Hematopoietic multipotent progenitor cell treated with erythropoietin and hydrocortisone succinate and interleukin-3 and kit ligand, for 17 days (in vitro differentiated cells): Measurements from ENCODE around the gene GRK6.
A peak's percentile ranks its signal among the peaks of the same experiment; 100 is the strongest.

Experiments
- DNase-seq: peaks from one replicate; pipeline ENCODE4 v3.0.0-alpha.2; 2015; ENCODE audit warnings: low spot score

Gene GRK6

GRCh38 chr5:177425801-177426565 is 493 bp upstream of the GRK6 start:
- peak; percentile 100 for DNase-seq

GRCh38 chr5:177427211-177427822 is 841 bp downstream of the GRK6 start:
- peak; percentile 73 for DNase-seq

GRCh38 chr5:177427919-177428573 is 1.6 kb downstream of the GRK6 start:
- peak; percentile 84 for DNase-seq

- DNase-seq: no peak
These were observed 2.2 kb downstream of the GRK6 start for GRCh38 chr5:177428574-177429217.

- DNase-seq: no peak
These were observed 3.0 kb downstream of the GRK6 start for GRCh38 chr5:177429248-177430040.

GRCh38 chr5:177430140-177430951 is 3.9 kb downstream of the GRK6 start:
- DNase-seq: no peak

DNA sequence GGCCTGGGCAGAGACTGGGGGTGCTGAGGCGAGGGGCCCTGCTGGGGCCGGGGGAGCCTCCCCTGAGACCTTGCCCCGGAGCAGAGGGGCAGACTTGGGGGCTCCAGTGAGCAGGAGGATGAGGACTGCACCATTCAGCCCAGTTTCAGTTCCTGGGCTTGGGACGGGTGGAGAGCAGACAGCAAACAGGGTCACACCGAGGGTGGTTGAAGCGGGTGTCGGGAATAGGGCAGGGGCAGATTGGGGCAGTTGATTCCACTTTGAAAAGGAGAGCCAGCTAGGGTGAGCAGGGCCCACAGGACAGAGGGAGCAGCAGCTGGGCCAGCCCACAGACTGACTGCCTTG is 4.5 kb downstream of the GRK6 start:
- DNase-seq: no peak

GRCh38 chr5:177431317-177432142 is 5.1 kb downstream of the GRK6 start:
- DNase-seq: no peak

- DNase-seq: no peak
These were observed 5.8 kb downstream of the GRK6 start for GRCh38 chr5:177432143-177432838.

DNA sequence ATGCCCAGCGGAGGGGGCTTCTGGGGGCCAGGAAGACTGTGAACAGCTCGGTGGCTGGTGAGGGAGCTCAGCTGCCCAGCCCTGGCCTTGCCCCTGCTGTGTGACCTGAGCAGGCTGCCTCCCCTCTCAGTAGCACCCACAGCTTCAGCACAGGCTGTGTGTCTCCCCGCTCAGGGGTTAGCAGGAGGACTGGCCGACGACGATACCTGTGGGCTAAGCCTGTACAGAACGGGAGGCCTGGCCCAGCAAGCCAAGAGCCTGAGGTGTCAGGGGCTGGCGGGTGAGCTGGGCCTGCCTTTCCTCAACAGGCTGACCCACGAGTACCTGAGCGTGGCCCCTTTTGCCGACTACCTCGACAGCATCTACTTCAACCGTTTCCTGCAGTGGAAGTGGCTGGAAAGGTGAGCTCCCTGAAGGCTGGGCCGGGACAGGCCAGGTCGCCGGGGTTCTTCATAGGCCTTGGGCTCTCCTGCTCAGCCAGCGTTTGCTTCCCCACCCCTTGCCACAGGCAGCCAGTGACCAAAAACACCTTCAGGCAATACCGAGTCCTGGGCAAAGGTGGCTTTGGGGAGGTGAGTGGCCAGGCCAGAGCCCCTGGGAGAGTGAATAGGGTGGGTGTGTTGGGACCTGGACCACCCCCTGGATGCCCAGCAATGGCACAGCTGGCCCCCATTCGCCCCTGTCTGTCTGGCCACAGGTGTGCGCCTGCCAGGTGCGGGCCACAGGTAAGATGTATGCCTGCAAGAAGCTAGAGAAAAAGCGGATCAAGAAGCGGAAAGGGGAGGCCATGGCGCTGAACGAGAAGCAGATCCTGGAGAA is 6.6 kb downstream of the GRK6 start:
- DNase-seq: no peak

- DNase-seq: no peak
These were observed 7.3 kb downstream of the GRK6 start for GRCh38 chr5:177433658-177434217.

DNA sequence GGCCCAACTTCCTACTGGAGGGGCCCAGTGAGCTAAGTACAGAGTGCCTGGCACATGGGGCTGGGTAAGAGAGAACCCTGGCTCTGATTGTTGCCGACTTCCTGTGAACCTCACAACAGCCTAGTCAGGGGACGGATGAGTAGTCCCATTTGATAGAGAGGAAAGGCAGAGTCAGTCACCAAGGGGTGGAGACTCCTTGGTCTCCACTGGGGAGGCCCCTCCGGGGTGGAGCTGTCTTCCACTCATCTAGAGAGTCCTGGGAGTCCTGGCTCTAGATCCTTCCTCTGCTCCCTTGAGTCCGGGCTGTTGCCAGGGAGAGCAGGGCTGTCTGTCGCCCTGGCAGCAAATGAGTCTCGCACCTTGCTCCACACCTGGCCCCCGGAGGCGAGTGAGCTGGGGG is 8.0 kb downstream of the GRK6 start:
- no peak for DNase-seq

DNA sequence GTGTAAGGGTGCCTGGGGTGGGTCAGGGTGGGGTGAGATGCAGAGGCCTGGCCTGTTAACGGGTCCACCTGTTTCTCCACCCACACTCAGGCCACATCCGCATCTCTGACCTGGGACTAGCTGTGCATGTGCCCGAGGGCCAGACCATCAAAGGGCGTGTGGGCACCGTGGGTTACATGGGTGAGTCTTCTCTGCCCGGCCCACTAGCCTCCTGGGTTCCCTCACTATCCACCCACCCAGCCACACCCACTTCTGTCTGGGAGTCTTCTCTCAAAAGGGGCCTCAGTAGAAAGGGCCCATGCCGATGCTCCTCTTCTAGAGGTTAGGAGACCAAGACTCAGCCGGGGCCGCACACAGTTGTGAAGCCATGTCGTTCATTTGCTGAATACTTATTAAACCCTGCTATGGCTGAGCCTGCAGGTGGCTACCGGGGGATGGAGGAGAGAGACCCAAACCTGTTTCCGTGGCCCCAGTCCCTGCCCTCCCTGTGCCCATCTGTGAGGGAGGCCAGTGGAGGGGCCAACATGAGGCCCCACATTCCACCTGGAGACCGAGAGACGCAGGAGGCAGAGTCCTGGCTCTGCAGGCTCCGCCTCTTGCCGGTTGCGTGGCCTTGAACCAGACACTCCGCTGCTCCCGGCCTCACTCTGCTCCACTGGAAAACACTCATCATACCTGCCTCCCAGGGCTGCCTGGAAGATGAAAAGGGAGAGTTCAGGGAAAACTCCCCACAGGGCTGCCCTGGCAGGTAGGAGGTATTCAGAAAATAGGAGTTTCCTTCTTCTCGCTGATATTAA is 8.7 kb downstream of the GRK6 start:
- no peak for DNase-seq

GRCh38 chr5:177435847-177436536 is 9.5 kb downstream of the GRK6 start:
- DNase-seq: no peak

DNA sequence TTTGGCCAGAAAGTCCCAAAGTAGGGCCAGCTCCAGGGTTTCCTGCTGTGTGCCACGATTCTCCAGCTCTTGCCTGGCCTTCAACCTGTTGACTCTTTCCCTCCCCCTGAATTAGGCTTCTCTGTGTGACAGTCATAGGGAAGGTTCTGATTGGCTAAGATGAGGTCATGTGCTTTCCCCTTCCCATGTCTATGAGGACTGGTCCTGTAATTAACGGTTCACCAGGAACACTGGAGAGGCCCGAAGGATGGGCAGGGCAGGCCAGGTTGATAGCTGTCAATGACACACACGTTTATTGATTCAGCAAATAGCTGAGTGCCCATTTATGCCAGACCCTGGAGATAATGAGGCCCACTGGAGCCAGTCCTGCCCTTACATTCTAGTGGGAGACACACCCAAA is 11.1 kb downstream of the GRK6 start:
- no peak for DNase-seq

GRCh38 chr5:177438468-177438867 is 12.0 kb downstream of the GRK6 start:
- DNase-seq: no peak

GRCh38 chr5:177439518-177440053 is 13.1 kb downstream of the GRK6 start:
- DNase-seq: no peak
